ENCODE data around the gene NUP93. TPM values are rescaled to one million over a fixed set of nuclear protein-coding genes. Genes with fewer than 3 reads are reported as not detected.

The NUP93 gene
- total and polyA plus RNA-seq, 2 donors from 2014 or later = 34.8 to 48.8 TPM

DNA sequence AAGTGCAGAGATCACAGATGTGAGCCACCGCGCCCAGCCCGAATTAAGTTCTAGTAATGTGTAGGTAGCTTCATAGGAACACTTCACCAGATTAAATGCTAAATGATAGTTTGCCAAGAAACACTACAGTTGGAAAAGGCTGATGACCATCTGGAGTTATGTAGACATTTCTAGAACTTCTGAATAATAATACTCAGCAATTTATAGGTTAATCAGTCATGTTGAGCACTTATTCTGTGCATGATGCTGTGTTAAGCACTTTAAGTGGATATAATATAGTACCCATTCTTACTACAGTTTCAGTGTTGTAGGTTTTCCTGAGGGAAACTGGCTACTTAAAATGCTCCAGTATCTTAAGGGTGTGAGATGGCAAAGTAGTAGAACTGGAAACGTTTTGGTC is 45.2 kb downstream of the NUP93 start:
- no peaks in the 10 kb centered on the region for H3K9me3 ChIP-seq (ENCODE audit: control insufficient read depth in 2 of 3, insufficient read depth in 1 of 3, low read length in 3 of 3)
- peaks cover 0 to 8% (median 2%) of the 10 kb centered on the region in 3 donors for H3K4me1 ChIP-seq (ENCODE audit: control insufficient read depth in 2 of 3, insufficient read depth in 2 of 3, low read depth in 1 of 3, low read length in 3 of 3)
- TF ChIP-seq, protein P1, sequence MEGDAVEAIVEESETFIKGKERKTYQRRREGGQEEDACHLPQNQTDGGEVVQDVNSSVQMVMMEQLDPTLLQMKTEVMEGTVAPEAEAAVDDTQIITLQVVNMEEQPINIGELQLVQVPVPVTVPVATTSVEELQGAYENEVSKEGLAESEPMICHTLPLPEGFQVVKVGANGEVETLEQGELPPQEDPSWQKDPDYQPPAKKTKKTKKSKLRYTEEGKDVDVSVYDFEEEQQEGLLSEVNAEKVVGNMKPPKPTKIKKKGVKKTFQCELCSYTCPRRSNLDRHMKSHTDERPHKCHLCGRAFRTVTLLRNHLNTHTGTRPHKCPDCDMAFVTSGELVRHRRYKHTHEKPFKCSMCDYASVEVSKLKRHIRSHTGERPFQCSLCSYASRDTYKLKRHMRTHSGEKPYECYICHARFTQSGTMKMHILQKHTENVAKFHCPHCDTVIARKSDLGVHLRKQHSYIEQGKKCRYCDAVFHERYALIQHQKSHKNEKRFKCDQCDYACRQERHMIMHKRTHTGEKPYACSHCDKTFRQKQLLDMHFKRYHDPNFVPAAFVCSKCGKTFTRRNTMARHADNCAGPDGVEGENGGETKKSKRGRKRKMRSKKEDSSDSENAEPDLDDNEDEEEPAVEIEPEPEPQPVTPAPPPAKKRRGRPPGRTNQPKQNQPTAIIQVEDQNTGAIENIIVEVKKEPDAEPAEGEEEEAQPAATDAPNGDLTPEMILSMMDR (IDR thresholded peaks at IDR 0.05; ENCODE audit: borderline replicate concordance, extremely low read depth, insufficient read depth) = no peak
- no peak for DNase-seq
- H3K9ac ChIP-seq (ENCODE audit: low read length in 3 of 3) = no peak overlapping the region
- H3K36me3 ChIP-seq (ENCODE audit: control insufficient read depth in 2 of 3, insufficient read depth in 3 of 3, low read length in 3 of 3) = no peaks in the 10 kb centered on the region
- H3K4me3 ChIP-seq (ENCODE audit: low read length in 3 of 3) = no peak overlapping the region
- FAIRE-seq = no peak
- no peak overlapping the region for H3K27ac ChIP-seq (ENCODE audit: low read depth in 2 of 2, low read length in 2 of 2)
- H3K27me3 ChIP-seq (ENCODE audit: control insufficient read depth, insufficient read depth, low read length) = no peaks in the 10 kb centered on the region
- intact Hi-C loops (cut with DNase I) = no loop called here

DNA sequence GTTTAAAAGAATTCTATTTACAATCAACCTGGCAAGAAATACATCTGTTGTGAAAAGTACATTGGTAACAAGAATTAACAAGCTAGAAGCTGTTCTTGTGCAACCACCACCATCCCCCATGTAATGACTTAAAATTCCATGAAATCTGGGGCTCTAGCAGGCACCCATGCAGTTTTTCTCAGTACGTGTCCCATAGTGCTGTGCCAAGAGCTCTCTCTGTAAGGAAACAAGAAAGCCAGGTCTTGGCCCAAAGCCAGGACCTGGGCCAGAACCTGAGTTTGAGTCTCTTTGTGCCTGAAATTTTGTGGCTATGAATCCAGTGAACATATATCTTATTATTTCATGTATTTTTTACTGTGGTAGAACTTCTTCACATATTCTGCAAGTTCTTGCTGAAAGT is 46.6 kb downstream of the NUP93 start:
- H3K27me3 ChIP-seq (ENCODE audit: control insufficient read depth, insufficient read depth, low read length) = no peaks in the 10 kb centered on the region
- no peak overlapping the region for H3K4me3 ChIP-seq (ENCODE audit: low read length in 3 of 3)
- H3K27ac ChIP-seq (ENCODE audit: low read depth in 2 of 2, low read length in 2 of 2) = no peak overlapping the region
- no peak for FAIRE-seq
- H3K9me3 ChIP-seq (ENCODE audit: control insufficient read depth in 2 of 3, insufficient read depth in 1 of 3, low read length in 3 of 3) = no peaks in the 10 kb centered on the region
- no peak overlapping the region for H3K9ac ChIP-seq (ENCODE audit: low read length in 3 of 3)
- intact Hi-C loops (cut with DNase I) = no loop called here
- H3K4me1 ChIP-seq (ENCODE audit: control insufficient read depth in 2 of 3, insufficient read depth in 2 of 3, low read depth in 1 of 3, low read length in 3 of 3) = peaks cover 2 to 8% (median 2%) of the 10 kb centered on the region in 3 donors
- peak in 1 of 5 donors; percentile 42 for DNase-seq
- TF ChIP-seq, protein P1 (IDR thresholded peaks at IDR 0.05; ENCODE audit: borderline replicate concordance, extremely low read depth, insufficient read depth) = no peak
- no peaks in the 10 kb centered on the region for H3K36me3 ChIP-seq (ENCODE audit: control insufficient read depth in 2 of 3, insufficient read depth in 3 of 3, low read length in 3 of 3)

DNA sequence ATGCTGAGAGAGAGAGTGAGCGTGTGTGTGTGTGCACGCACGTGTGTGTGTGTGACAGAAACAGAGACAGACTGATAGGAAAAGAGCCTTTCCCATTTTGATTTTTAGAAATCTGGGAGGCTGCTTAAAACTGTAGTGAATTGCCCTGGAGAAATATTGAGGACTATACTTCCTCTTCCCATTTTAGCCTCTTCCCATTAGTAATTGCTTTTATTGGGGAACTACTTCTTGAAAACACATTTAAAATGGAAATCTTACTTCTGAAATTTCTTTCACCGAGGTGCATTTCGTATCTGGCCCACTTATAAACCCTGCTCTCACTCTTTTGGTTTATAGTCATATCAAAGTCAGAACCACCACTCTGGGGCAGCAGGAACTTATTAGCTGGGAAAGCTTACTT is 47.1 kb downstream of the NUP93 start:
- intact Hi-C loops (cut with DNase I) = no loop called here
- DNase-seq = no peak
- TF ChIP-seq, protein P1 (IDR thresholded peaks at IDR 0.05; ENCODE audit: borderline replicate concordance, extremely low read depth, insufficient read depth) = no peak
- H3K4me1 ChIP-seq (ENCODE audit: control insufficient read depth in 2 of 3, insufficient read depth in 2 of 3, low read depth in 1 of 3, low read length in 3 of 3) = peaks cover 2 to 8% (median 2%) of the 10 kb centered on the region in 3 donors
- no peak overlapping the region for H3K9ac ChIP-seq (ENCODE audit: low read length in 3 of 3)
- H3K36me3 ChIP-seq (ENCODE audit: control insufficient read depth in 2 of 3, insufficient read depth in 3 of 3, low read length in 3 of 3) = no peaks in the 10 kb centered on the region
- H3K27me3 ChIP-seq (ENCODE audit: control insufficient read depth, insufficient read depth, low read length) = no peaks in the 10 kb centered on the region
- H3K4me3 ChIP-seq (ENCODE audit: low read length in 3 of 3) = no peak overlapping the region
- no peak for FAIRE-seq
- H3K27ac ChIP-seq (ENCODE audit: low read depth in 2 of 2, low read length in 2 of 2) = no peak overlapping the region
- H3K9me3 ChIP-seq (ENCODE audit: control insufficient read depth in 2 of 3, insufficient read depth in 1 of 3, low read length in 3 of 3) = no peaks in the 10 kb centered on the region

DNA sequence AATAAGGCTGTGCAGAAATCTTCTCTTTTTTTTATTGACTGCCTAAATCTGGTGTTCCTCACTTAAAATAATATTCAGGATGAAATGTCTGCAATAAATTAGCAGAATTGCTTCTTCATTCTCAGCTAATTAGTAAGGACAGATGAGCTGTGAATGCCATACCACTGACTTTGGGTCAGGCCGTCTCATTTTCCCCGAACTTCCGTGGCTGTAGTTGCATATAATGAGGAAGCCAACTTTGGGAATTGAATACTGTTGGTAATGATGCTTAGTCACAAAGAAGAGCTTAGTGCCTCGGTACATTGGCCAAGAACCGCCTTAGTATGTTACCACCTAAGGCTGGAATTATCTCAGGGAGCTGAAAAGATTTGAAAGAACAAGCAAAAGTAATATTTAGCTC is 47.6 kb downstream of the NUP93 start:
- TF ChIP-seq, protein P1 (IDR thresholded peaks at IDR 0.05; ENCODE audit: borderline replicate concordance, extremely low read depth, insufficient read depth) = no peak
- DNase-seq = no peak
- Histone ChIP-seq H3K27ac (ENCODE audit: low read depth in 2 of 2, low read length in 2 of 2) (no peak overlapping the region), H3K4me3 (ENCODE audit: low read length in 3 of 3) (no peak overlapping the region), H3K9me3 (ENCODE audit: control insufficient read depth in 2 of 3, insufficient read depth in 1 of 3, low read length in 3 of 3) (no peaks in the 10 kb centered on the region), H3K4me1 (ENCODE audit: control insufficient read depth in 2 of 3, insufficient read depth in 2 of 3, low read depth in 1 of 3, low read length in 3 of 3) (peaks cover 2 to 8% (median 2%) of the 10 kb centered on the region in 3 donors), H3K9ac (ENCODE audit: low read length in 3 of 3) (no peak overlapping the region), H3K36me3 (ENCODE audit: control insufficient read depth in 2 of 3, insufficient read depth in 3 of 3, low read length in 3 of 3) (no peaks in the 10 kb centered on the region), H3K27me3 (ENCODE audit: control insufficient read depth, insufficient read depth, low read length) (no peaks in the 10 kb centered on the region)
- FAIRE-seq = no peak
- intact Hi-C loops (cut with DNase I) = no loop called here
